Rectal smooth muscle tissue (tissue), 1 donor: ENCODE results near the gene OVOL2.
"Not testable (repeated sequence)": the region's sequence is repeated elsewhere in the genome, so short reads cannot be mapped to it uniquely, and the experiment has no call there.

Source experiments
- H3K27ac ChIP-seq: one replicate; pipeline ENCODE4 v1.7.0; 2013; ENCODE audit warnings: low read depth, low read length, inconsistent platforms
- H3K27me3 ChIP-seq: one replicate; pipeline ENCODE4 v1.7.0; 2013; ENCODE audit warnings: low read length; ENCODE audit not compliant: control insufficient read depth, insufficient read depth
- H3K36me3 ChIP-seq: one replicate; pipeline ENCODE4 v1.7.0; 2013; ENCODE audit warnings: low read length; ENCODE audit not compliant: control insufficient read depth, insufficient read depth
- H3K4me1 ChIP-seq: one replicate; pipeline ENCODE4 v1.7.0; 2013; ENCODE audit warnings: low read length; ENCODE audit not compliant: control insufficient read depth, insufficient read depth
- H3K4me3 ChIP-seq: one replicate; pipeline ENCODE4 v1.7.0; 2013; ENCODE audit warnings: low read length
- H3K9ac ChIP-seq: one replicate; pipeline ENCODE4 v1.7.0; 2013; ENCODE audit warnings: low read length

OVOL2 gene

DNA sequence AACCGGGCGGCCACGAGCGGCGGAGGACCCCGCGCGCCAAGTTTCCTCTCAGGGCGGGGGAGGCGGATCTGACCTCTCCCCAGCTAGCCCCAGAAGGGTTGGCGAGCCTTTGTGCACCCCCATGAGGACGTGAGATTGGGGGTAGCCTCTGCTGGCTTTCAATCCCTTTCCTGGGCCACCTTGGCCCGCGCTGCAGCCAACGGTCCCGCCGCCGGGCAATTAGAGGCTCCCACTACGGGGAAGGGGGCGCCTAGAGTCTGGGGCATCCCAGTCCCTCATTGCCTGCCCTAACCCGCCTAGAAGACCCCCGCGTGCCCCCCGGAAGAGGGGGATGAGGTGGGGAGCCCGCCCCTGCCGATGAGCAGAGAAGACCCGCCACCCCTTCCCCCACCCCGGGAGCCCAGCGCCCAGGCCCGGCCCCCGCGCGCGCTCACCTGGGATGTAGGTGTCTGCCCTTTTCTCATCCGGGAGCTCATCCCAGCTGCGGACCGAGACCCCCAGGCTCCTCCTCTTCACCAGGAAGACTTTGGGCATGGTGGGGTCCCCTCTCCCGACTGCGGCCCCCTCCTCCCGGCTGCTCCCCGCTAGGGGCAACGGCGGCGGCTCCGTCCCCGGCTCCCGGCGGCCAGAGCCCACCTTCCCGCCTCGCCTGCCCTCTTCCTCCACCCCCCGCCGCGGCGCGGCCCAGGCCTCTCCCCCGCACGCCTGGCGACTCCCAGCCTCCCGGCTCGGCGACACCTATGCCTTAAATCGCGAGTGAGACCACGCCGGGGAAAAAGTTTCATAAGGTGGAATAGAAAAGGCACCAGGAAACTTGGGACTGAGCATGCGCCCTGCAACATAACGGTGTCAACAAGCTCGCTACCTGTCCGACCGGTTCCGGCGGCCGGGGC, at the start of gene OVOL2:
Gene OVOL2 (minus strand): TSS at position 816 of the 893 bp plus-strand sequence. CDS start 282 bp downstream, at position 534.
- H3K4me3 ChIP-seq, result peak within 1 kb of the TSS; percentile 63
- H3K27me3 ChIP-seq, result peaks cover 23% of the 10 kb centered on the region
- H3K27ac ChIP-seq, result no peak within 1 kb of the TSS
- H3K4me1 ChIP-seq, result no peaks in the 10 kb centered on the region
- no peak within 1 kb of the TSS for H3K9ac ChIP-seq
- no peaks in the 10 kb centered on the region for H3K36me3 ChIP-seq

DNA sequence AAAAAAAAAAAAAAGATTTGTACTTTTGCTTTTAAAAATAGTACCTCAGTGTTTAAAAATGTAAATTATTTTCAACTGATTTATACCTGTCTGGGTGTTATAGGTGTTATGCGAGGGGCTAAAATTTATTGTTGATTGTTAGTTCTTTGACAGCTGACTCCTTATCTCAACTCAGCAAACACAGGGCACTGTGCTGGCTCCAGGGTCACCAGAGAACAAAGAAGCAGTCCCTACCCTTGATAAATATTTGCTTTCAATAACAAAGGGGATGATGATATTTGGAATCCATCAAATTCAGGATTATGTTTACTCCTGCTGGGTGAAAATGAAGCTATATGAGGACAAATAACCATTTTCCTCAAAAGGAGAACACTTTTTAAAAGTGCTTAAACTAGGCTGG, 45.8 kb upstream of the OVOL2 start:
- no peaks in the 10 kb centered on the region for H3K36me3 ChIP-seq
- no peaks in the 10 kb centered on the region for H3K27me3 ChIP-seq
- no peaks in the 10 kb centered on the region for H3K4me1 ChIP-seq
- no peak overlapping the region for H3K9ac ChIP-seq
- H3K27ac ChIP-seq, result no peak overlapping the region
- no peak overlapping the region for H3K4me3 ChIP-seq

DNA sequence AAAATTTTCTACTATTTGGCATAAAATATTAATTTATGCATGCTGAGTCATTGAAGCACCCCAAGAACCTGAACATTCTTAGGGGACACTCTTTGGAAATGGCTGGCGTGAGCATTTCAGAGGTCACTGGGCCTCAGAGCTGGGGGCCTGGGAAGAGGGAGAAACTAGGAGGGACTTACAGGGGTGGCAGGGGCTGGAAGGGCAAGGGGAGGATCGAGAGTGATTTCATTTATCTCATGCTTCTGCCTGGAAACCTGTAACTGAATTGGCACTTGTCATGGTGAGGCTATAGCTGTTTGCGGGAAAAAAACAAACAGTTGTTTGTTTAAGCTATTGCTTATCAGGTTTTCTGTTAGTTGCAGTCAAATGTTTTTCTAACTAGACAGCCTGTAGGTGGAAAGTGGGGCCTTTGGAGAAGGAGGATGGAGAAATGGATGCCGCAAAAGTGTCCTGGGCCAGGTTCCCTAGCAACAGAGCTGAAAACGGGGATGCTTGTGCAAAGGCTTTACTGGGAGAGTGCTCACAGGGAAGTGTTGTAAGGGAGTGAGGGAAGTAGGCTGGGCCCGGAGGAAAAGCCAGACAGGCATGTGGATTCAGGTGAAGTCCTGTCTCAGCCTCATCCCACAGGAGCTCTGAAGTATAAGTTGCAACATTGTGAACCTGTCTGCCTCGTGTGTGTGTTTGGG, 43.6 kb upstream of the OVOL2 start:
- Histone ChIP-seq H3K4me1 (no peaks in the 10 kb centered on the region), H3K36me3 (no peaks in the 10 kb centered on the region), H3K27ac (no peak overlapping the region), H3K9ac (no peak overlapping the region), H3K27me3 (no peaks in the 10 kb centered on the region), H3K4me3 (no peak overlapping the region)

DNA sequence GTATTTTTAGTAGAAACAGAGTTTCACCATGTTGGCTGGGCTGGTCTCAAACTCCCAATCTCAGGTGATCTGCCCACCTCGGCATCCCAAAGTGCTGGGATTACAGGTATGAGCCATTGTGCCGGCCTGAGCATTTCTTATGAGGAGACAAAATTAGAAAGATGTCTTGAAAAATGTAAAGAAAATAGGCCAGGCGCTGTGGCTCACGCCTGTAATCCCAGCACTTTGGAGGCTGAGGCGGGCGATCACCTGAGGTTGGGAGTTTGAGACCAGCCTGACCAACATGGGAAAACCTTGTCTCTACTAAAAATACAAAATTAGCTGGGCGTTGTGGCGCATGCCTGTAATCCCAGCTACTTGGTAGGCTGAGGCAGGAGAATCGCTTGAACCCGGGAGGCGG, 42.9 kb upstream of the OVOL2 start:
- not testable (repeated sequence) for H3K4me3 ChIP-seq, H3K36me3 ChIP-seq, H3K9ac ChIP-seq, H3K4me1 ChIP-seq, H3K27ac ChIP-seq, H3K27me3 ChIP-seq

DNA sequence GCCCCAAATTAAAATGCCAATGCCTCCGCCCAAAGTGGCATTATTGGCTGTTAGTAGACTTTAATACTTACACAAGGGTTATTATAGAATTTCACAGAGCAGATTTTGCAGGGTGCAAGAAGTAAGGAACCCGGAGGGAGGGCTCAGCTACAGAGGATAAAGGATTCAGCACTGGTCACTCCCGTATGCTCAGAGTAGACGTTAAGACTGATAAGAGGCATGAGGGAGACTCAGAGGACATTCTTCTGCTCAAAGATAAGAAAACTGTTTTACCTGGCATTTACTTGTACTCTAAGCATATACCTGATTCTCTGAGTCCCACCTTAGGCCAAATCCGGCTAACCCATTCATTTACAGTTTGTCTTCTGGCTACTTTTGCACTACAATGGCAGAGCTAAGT, 36.5 kb upstream of the OVOL2 start:
- Histone ChIP-seq H3K27ac (no peak overlapping the region), H3K9ac (no peak overlapping the region), H3K4me3 (no peak overlapping the region), H3K27me3 (no peaks in the 10 kb centered on the region), H3K36me3 (no peaks in the 10 kb centered on the region), H3K4me1 (no peaks in the 10 kb centered on the region)

DNA sequence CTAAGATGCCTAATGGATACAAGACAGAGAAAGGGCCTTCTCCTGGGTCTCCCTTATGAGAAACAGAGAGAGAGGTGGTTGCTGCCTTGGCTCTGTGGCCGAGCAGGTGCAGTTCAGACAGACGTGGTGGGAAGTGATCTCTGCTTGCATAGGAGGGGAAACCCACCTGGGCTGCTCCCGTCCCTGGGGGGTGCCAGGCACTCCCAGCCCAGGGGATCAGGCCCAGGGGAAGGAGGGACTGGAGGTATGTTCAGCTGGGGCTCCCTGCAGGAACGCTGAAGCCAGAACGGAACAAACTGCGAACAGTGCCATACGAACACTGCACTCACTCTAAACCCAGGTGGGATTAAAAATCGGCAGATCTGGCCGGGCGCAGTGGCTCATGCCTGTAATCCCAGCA, 35.7 kb upstream of the OVOL2 start:
- Histone ChIP-seq H3K27ac (no peak overlapping the region), H3K9ac (no peak overlapping the region), H3K4me1 (no peaks in the 10 kb centered on the region), H3K36me3 (no peaks in the 10 kb centered on the region), H3K27me3 (no peaks in the 10 kb centered on the region), H3K4me3 (no peak overlapping the region)

DNA sequence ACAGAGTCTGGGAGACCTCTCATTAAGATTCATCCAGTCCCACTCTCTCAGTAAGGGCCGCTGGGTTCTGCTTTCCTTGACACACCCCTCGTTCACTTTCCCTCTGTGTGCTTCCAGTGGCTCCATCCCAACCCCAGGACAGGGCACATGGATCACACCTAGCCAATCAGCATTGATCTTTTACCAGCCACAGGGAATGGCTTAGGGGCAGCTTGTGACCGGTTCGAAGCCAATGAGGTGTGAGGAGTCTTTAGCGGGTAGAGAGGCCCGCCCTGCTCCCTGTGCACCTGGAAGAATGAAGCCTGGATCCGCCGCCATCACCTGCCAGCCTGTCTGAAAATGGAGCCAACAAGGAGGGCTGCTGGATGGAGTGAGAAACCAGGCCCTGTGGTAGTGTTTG, 35.2 kb upstream of the OVOL2 start:
- H3K27me3 ChIP-seq, result no peaks in the 10 kb centered on the region

DNA sequence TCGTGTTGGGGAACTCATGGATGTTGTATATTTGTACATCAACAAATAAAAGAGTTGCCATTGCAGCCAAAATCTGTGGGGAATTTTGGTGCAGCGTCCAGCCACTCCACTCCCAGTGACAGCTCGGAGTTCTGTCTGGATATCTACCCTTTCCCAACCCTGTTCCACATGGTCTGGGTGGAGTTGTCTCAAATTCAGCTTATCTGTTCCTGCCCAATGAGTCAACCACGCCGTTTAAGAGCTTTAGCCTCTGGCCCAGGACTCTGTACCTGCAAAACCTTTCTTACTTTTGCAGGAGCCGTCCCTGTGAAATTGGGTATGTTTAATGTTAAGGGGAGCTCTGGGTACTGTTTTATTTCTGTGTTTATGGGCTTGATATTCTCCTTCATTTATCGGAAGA, 33.9 kb upstream of the OVOL2 start:
- no peaks in the 10 kb centered on the region for H3K36me3 ChIP-seq
- H3K27me3 ChIP-seq, result no peaks in the 10 kb centered on the region
- no peak overlapping the region for H3K4me3 ChIP-seq
- H3K27ac ChIP-seq, result no peak overlapping the region
- H3K9ac ChIP-seq, result no peak overlapping the region
- no peaks in the 10 kb centered on the region for H3K4me1 ChIP-seq

More for the DNA sequence above, 35.2 kb upstream of the OVOL2 start:
- H3K27ac ChIP-seq, result no peak overlapping the region
- no peaks in the 10 kb centered on the region for H3K4me1 ChIP-seq
- no peaks in the 10 kb centered on the region for H3K36me3 ChIP-seq
- no peak overlapping the region for H3K9ac ChIP-seq
- H3K4me3 ChIP-seq, result no peak overlapping the region

DNA sequence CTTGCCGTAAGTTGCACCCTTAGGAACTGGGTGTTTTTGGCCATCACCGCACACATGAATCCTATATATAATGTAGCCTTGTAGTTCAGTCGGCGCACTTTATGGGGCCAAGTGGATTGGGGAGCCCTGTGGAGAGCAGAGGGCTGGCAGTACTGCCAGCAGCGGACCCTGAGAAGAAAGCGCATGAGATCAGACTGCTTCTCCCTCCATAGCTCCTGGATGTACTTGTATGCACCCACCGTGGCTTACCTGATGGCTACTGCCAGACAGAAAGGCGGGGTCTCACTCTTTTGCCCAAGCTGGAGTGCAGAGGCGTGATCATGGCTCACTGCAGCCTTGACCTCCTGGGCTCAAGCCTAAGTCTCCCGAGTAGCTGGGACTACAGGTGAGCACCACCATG, 32.8 kb upstream of the OVOL2 start:
- no peaks in the 10 kb centered on the region for H3K27me3 ChIP-seq
- H3K27ac ChIP-seq, result no peak overlapping the region
- no peak overlapping the region for H3K9ac ChIP-seq
- H3K36me3 ChIP-seq, result no peaks in the 10 kb centered on the region
- H3K4me1 ChIP-seq, result no peaks in the 10 kb centered on the region
- no peak overlapping the region for H3K4me3 ChIP-seq

DNA sequence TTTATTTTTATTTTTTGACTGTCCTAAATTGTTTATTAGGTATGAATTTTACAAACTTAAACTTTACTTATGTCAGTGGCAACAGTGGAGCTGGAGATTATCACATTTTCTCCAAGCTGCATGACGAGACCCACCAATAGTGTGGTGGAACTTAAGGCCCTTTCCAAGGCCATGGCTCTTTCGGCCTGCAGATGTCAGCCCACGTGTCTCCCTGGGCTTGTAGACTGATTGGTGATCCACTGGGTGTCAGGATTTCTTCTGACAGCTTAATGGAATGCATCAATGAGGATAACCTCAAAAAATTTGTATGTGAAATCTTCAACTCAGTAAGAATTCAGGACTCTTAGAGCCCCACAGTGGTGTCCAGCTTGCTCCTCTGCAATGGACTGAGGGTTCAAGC, 32.3 kb upstream of the OVOL2 start:
- Histone ChIP-seq H3K36me3 (no peaks in the 10 kb centered on the region), H3K27me3 (no peaks in the 10 kb centered on the region), H3K4me3 (no peak overlapping the region), H3K4me1 (no peaks in the 10 kb centered on the region), H3K9ac (no peak overlapping the region), H3K27ac (no peak overlapping the region)

DNA sequence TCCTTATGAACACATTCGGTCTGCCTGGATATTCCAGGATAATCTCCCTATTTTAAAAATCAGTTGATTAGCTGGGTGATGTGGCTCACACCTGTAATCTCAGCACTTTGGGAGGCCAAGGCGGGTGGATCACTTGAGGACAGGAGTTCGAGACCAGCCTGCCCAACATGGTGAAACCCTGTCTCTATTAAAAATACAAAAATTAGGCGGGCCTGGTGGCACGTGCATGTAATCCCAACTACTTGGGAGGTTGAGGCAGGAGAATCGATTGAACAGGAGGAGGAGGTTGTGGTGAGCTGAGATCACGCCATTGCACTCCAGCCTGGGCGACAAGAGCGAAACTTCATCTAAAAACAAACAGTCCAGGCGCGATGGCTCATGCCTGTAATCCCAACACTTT, 31.1 kb upstream of the OVOL2 start:
- not testable (repeated sequence) for H3K4me1 ChIP-seq, H3K27ac ChIP-seq, H3K27me3 ChIP-seq, H3K36me3 ChIP-seq, H3K4me3 ChIP-seq, H3K9ac ChIP-seq

DNA sequence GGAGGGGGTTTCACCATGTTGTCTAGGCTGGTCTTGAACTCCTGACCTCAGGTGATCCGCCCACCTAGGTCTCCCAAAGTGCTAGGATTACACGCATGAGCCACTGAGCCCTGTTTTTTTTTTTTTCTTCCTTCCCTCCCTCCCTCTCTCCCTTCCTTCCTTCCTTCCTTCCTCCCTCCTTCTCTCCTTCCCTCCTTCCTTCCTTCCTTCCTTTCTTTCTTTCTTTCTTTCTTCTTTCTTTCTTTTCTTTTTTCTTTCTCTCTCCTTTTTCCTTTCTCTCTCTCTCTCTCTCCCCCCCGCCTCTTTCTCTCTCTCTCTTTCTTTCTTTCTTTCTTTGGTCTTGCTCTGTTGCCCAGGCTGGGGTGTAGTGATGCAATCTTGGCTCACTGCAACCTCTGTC, 30.6 kb upstream of the OVOL2 start:
- H3K4me1 ChIP-seq, H3K27me3 ChIP-seq, H3K36me3 ChIP-seq, H3K4me3 ChIP-seq, H3K9ac ChIP-seq, H3K27ac ChIP-seq: not testable (repeated sequence)

DNA sequence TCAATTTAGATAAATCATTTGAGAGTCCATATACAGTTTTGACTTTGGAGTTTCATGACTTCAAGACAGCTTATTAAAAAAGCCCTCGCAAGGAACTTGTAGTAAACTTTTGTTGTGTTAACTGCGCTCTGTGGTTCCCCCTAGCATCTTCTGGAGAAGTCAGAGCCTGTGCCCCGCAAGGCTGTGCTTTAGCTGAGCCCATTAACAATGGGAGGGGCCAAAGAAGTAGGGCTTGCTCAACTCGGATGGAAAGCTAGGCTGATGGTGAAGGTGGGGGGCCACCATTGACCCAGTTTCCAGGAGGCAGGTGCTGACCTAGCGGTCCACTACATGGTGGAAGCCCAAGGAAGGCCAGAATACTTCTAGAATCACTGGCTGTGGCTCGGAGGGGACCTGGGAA, 29.3 kb upstream of the OVOL2 start:
- no peak overlapping the region for H3K4me3 ChIP-seq
- no peak overlapping the region for H3K9ac ChIP-seq
- H3K36me3 ChIP-seq, result no peaks in the 10 kb centered on the region
- H3K27me3 ChIP-seq, result no peaks in the 10 kb centered on the region
- no peaks in the 10 kb centered on the region for H3K4me1 ChIP-seq
- H3K27ac ChIP-seq, result no peak overlapping the region
